ENCODE measurements around the gene PRKCA.

PRKCA gene

DNA sequence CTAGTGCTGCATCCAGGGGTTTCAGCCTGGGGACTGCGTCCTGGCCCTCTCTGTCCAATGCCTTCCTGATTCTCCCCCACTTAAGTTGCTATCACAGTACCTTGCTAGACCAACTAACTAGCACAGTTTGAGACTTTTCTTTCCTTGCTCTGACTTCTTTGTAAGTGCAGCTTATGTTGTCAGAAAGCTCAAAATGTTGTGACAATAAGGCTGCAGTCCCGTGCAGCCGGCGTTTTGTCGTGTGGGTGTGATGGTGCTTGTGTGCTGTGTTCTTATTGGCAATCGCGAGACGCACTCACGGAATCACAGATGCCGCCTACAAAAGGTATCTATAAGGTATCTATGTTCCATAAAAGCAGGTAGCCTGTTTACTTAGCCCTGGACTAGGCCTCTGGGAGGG, 132.8 kb downstream of the PRKCA start:
- H3K4me3 ChIP-seq (ENCODE audit: low read depth, low read length), result no peak overlapping the region
- TF ChIP-seq, protein P1, sequence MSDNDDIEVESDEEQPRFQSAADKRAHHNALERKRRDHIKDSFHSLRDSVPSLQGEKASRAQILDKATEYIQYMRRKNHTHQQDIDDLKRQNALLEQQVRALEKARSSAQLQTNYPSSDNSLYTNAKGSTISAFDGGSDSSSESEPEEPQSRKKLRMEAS (IDR thresholded peaks at IDR 0.05; ENCODE audit: low read depth, low read length), result no peak
- no peak for TF ChIP-seq POLR2A (IDR thresholded peaks at IDR 0.05; ENCODE audit: extremely low read depth, insufficient read length)
- TF ChIP-seq, protein P2, sequence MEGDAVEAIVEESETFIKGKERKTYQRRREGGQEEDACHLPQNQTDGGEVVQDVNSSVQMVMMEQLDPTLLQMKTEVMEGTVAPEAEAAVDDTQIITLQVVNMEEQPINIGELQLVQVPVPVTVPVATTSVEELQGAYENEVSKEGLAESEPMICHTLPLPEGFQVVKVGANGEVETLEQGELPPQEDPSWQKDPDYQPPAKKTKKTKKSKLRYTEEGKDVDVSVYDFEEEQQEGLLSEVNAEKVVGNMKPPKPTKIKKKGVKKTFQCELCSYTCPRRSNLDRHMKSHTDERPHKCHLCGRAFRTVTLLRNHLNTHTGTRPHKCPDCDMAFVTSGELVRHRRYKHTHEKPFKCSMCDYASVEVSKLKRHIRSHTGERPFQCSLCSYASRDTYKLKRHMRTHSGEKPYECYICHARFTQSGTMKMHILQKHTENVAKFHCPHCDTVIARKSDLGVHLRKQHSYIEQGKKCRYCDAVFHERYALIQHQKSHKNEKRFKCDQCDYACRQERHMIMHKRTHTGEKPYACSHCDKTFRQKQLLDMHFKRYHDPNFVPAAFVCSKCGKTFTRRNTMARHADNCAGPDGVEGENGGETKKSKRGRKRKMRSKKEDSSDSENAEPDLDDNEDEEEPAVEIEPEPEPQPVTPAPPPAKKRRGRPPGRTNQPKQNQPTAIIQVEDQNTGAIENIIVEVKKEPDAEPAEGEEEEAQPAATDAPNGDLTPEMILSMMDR (IDR thresholded peaks at IDR 0.05; ENCODE audit: low read depth, low read length), result no peak
- no peak for TF ChIP-seq MYC (IDR thresholded peaks at IDR 0.05; ENCODE audit: low read depth, low read length)
- DNase-seq (ENCODE audit: low read depth), result no peak

DNA sequence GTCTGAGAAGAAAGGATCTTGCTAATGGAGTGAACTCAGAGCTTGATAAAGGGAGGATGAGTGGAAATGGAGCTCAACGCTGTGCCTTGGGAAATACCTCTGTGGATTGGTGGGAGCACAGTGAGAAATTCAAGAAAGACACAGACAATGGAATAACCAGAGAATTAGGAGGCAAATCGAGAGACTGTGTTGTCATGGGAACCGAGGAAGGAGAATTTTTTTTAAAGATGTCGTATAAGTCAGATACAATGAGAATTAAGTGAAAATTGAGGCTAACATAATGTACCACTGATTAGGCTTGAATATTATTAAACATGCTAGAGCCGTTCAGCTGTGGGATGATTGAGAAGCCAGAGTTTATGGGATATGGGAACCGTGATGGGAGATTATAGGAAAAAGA, 134.2 kb downstream of the PRKCA start:
- no peak for DNase-seq (ENCODE audit: low read depth)
- no peak overlapping the region for H3K4me3 ChIP-seq (ENCODE audit: low read depth, low read length)
- TF ChIP-seq, protein P1 (IDR thresholded peaks at IDR 0.05; ENCODE audit: low read depth, low read length), result no peak
- TF ChIP-seq, protein P2 (IDR thresholded peaks at IDR 0.05; ENCODE audit: low read depth, low read length), result no peak
- no peak for TF ChIP-seq MYC (IDR thresholded peaks at IDR 0.05; ENCODE audit: low read depth, low read length)

DNA sequence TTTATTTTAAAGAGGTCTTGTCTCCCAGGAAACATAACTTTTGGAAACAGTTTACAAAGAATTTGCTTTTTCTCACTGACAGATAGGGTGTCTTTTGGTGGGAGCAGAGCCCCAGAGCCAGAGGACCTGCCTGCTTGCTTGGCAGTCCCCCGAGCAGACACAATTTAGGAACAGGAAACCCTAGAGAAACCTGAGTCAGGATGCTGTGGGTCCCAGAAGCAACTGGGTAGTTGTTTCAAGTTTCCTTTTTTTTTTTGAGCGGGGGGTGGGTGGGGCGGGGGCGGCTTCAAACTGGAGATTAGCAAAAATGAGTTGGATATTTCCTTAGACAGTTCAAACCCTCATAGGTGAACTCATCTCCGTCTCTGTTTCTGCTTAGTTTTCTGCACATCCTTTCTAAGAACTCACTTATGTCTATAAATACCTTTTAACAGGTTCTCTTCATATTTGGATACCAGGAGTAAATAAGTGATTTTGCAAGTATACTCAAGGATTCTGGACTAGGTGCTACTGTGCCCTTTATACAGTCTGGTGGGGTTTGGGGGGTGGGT, 135.1 kb downstream of the PRKCA start:
- H3K4me3 ChIP-seq (ENCODE audit: low read depth, low read length), result no peak overlapping the region
- TF ChIP-seq MYC (IDR thresholded peaks at IDR 0.05; ENCODE audit: low read depth, low read length) (no peak), POLR2A (IDR thresholded peaks at IDR 0.05; ENCODE audit: extremely low read depth, insufficient read length) (no peak)
- TF ChIP-seq, protein P2 (IDR thresholded peaks at IDR 0.05; ENCODE audit: low read depth, low read length), result no peak
- TF ChIP-seq, protein P1 (IDR thresholded peaks at IDR 0.05; ENCODE audit: low read depth, low read length), result no peak
- DNase-seq (ENCODE audit: low read depth), result no peak

DNA sequence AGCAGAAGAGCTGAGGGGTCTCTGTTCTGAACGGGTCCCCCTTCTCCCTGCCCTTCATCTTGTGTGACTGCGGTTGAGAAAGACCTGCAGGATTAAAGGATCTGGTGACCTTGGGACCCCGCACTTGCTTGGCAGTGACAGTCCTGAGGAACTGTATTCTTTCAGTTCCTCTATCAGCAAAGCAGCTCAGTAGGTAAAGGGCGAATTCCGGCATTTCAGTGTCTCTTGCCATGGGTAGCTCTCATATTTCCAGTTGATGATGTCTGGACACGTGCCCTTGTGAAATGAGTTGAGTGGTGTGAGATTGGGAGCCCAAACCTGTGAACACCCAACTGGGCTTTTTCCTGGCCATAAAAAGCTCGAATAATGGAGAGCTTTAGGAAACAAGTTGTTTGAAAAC, 135.7 kb downstream of the PRKCA start:
- no peak for DNase-seq (ENCODE audit: low read depth)
- no peak overlapping the region for H3K4me3 ChIP-seq (ENCODE audit: low read depth, low read length)
- TF ChIP-seq POLR2A (IDR thresholded peaks at IDR 0.05; ENCODE audit: extremely low read depth, insufficient read length) (no peak), MYC (IDR thresholded peaks at IDR 0.05; ENCODE audit: low read depth, low read length) (no peak)
- TF ChIP-seq, protein P2 (IDR thresholded peaks at IDR 0.05; ENCODE audit: low read depth, low read length), result no peak
- TF ChIP-seq, protein P1 (IDR thresholded peaks at IDR 0.05; ENCODE audit: low read depth, low read length), result no peak

DNA sequence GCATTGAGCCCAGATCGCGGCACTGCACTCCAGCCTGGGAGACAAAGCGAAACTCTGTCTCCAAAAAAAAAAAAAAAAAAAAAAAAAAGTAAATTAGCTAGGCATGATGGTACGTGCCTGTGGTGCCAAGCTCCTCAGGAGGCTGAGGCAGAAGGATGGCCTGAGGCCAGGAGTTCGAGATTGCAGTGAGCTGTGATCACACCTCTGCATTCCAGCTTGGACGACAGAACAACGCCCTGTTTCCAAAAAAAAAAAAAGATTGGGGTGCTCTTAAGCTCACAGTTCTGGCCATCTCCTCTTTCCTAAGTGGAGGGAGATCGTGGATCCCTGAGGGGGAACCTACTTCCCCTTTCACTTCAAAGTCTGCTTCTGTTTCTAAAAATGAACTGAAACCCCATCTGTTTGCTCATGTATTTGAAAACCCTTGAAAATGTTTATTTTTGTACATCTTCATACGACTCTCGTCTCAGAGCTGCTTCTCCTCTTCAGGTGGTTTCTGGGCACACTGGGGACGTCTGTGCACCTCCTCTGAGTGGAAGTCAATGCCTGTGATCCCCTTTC, 138.8 kb downstream of the PRKCA start:
- H3K4me3 ChIP-seq (ENCODE audit: low read depth, low read length), result peak overlapping the region; percentile 43
- TF ChIP-seq, protein P1 (IDR thresholded peaks at IDR 0.05; ENCODE audit: low read depth, low read length), result no peak
- no peak for TF ChIP-seq MYC (IDR thresholded peaks at IDR 0.05; ENCODE audit: low read depth, low read length)
- DNase-seq (ENCODE audit: low read depth), result peak; percentile 62

DNA sequence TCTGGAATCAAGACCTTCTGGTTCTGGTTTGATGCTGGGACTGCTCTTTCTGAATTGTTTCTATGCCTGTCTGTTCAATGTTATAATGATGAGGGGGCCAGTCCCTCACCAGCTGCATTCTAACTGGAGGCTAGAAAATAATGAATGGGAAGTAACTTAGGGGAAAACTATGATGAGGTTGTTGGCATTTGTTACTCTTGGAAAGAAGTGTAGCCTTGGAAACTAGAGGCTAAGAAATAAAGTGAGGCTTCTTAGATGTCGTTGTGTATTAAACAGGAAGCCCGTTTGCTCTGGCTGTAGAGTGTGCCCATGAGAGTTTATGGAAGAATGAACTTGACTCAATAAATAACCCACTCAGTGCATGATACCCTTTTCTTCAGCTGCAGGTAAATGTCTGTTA, 140.8 kb downstream of the PRKCA start:
- DNase-seq (ENCODE audit: low read depth), result no peak
- no peak for TF ChIP-seq POLR2A (IDR thresholded peaks at IDR 0.05; ENCODE audit: extremely low read depth, insufficient read length)
- TF ChIP-seq, protein P2 (IDR thresholded peaks at IDR 0.05; ENCODE audit: low read depth, low read length), result no peak
- TF ChIP-seq MYC (IDR thresholded peaks at IDR 0.05; ENCODE audit: low read depth, low read length), result no peak
- TF ChIP-seq, protein P1 (IDR thresholded peaks at IDR 0.05; ENCODE audit: low read depth, low read length), result no peak
- H3K4me3 ChIP-seq (ENCODE audit: low read depth, low read length), result no peak overlapping the region

All from NB4 (cell line).